Tibial artery (tissue), 4 donors: ENCODE data around the gene OPCML.

Experiments used
- DNase-seq, 2 donors: peaks; one replicate each; pipeline ENCODE4 v3.0.0-alpha.2; 2019
- H3K27ac ChIP-seq, 2 donors: fragments of 200-600 bp; sonication (generic) in 1 of 2; 1 replicate in 1 of 2; 2 replicates in 1 of 2; pipeline ENCODE4 v1.5.1; 2018 to 2019; ENCODE audit warnings: mild to moderate bottlenecking in 1 of 2
- H3K27me3 ChIP-seq, 2 donors: fragments of 200-600 bp; sonication (generic) in 1 of 2; one replicate each; pipeline versions ENCODE4 v1.5.1 to v1.6.0; 2016 to 2019
- H3K36me3 ChIP-seq, 3 donors: fragments of 200-600 bp; sonication (generic) in 2 of 3; one replicate each; pipeline ENCODE4 v1.5.1; 2016 to 2019; ENCODE audit warnings: mild to moderate bottlenecking in 2 of 3
- H3K4me1 ChIP-seq, 4 donors: fragments of 200-600 bp; sonication (generic) in 2 of 4; 1 replicate in 3 of 4; 2 replicates in 1 of 4; pipeline ENCODE4 v1.5.1; 2016 to 2019
- H3K4me3 ChIP-seq, 2 donors: fragments of 200-600 bp; sonication (generic) in 1 of 2; 1 replicate in 1 of 2; 2 replicates in 1 of 2; pipeline ENCODE4 v1.5.1; 2018 to 2019; ENCODE audit warnings: mild to moderate bottlenecking in 2 of 2
- H3K9me3 ChIP-seq, 3 donors: fragments of 200-600 bp; sonication (generic) in 1 of 3; one replicate each; pipeline ENCODE4 v1.5.1; 2016 to 2019
- CTCF ChIP-seq, 2 experiments: fragments of 200-600 bp in 1 of 2; fragments of 450-650 bp in 1 of 2; IDR thresholded peaks; one replicate each; pipeline ENCODE4 v1.5.1; 2017 to 2019; ENCODE audit warnings: antibody characterized with exemption in 2 of 2, mild to moderate bottlenecking in 1 of 2, moderate library complexity in 1 of 2
- intact Hi-C: fragments of 100-400 bp; cut with DNase I; formaldehyde crosslinking; loops from one replicate; pipeline ENCODE4 v1.15.0; 2023; ENCODE audit warnings: low total_unique reads

Gene OPCML

GRCh38 chr11:132742929-132743328 lies 789.4 kb downstream of the OPCML start:
- Histone ChIP-seq H3K36me3 (no peaks in the 10 kb centered on the region), H3K4me3 (no peak overlapping the region), H3K27ac (no peak overlapping the region), H3K9me3 (no peaks in the 10 kb centered on the region), H3K4me1 (no peaks in the 10 kb centered on the region), H3K27me3 (no peaks in the 10 kb centered on the region)
- intact Hi-C loops: no loop called here
- TF ChIP-seq CTCF (IDR thresholded peaks at IDR 0.05): no peak
- no peak for DNase-seq

- Histone ChIP-seq H3K27me3 (no peaks in the 10 kb centered on the region), H3K4me1 (no peaks in the 10 kb centered on the region), H3K36me3 (no peaks in the 10 kb centered on the region), H3K27ac (no peak overlapping the region), H3K9me3 (no peaks in the 10 kb centered on the region), H3K4me3 (no peak overlapping the region)
- TF ChIP-seq CTCF (IDR thresholded peaks at IDR 0.05): no peak
- intact Hi-C loops: no loop called here
- DNase-seq: no peak
These were observed 798.1 kb downstream of the OPCML start for GRCh38 chr11:132734217-132734616.

DNA sequence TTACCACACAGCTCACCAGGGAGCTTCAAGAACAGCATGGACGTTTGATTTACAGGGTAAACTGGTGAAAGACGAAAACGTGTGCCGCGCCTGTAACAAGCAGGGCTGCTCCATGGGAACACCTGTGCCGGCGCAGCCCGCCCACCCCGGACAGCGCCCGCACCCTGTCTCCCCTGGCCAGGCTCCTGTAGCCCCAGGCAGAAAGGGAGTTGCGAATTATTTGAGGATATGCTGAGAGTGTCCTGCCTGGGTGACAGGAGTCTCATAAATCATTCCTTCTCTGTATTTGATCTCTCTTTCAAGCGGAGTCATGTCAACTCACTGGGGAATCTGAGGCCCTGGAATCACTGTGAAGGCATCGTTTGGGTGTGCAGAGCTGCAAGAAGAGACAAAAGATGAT lies 804.3 kb downstream of the OPCML start:
- Histone ChIP-seq H3K4me1 (no peaks in the 10 kb centered on the region), H3K27ac (no peak overlapping the region), H3K4me3 (no peak overlapping the region), H3K9me3 (no peaks in the 10 kb centered on the region), H3K36me3 (no peaks in the 10 kb centered on the region), H3K27me3 (no peaks in the 10 kb centered on the region)
- no peak for DNase-seq
- no peak for TF ChIP-seq CTCF (IDR thresholded peaks at IDR 0.05)
- intact Hi-C loops: no loop called here

- no peak for TF ChIP-seq CTCF (IDR thresholded peaks at IDR 0.05)
- no peaks in the 10 kb centered on the region for H3K36me3 ChIP-seq
- H3K4me1 ChIP-seq: no peaks in the 10 kb centered on the region
- no peaks in the 10 kb centered on the region for H3K9me3 ChIP-seq
- no peak for DNase-seq
- H3K4me3 ChIP-seq: no peak overlapping the region
- no peaks in the 10 kb centered on the region for H3K27me3 ChIP-seq
- intact Hi-C loops: no loop called here
- H3K27ac ChIP-seq: no peak overlapping the region
These were observed 810.8 kb downstream of the OPCML start for GRCh38 chr11:132721526-132721925.

DNA sequence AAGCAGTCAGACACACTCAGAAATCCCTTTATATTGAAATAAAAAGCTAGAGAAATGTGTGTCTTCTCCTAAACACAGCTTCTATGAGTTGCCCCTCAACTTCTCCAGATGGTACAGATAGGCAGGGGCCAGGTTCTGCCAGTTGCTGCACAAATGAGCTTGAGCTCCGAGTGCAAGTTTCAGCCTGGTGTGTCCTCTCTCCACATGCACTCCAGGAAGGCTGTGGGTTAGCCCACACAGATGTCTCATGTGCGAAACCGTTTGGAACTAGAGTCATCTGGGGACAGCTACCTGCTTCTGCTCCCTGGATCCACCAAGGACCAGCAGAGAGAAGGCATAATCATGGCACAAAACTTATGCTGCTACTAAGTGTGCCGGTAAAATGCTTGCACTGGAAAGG lies 812.6 kb downstream of the OPCML start:
- Histone ChIP-seq H3K27ac (no peak overlapping the region), H3K27me3 (no peaks in the 10 kb centered on the region), H3K4me3 (no peak overlapping the region), H3K9me3 (no peaks in the 10 kb centered on the region), H3K36me3 (no peaks in the 10 kb centered on the region), H3K4me1 (no peaks in the 10 kb centered on the region)
- no peak for TF ChIP-seq CTCF (IDR thresholded peaks at IDR 0.05)
- DNase-seq: no peak
- intact Hi-C loops: no loop called here
